NCI-H748 (cell line): ENCODE measurements around the gene GNL1.
"Not testable (repeated sequence)": the region's sequence is repeated elsewhere in the genome, so short reads cannot be mapped to it uniquely, and the experiment has no call there.

ENCODE experiments used
- DNase-seq: peaks from one replicate; lab custom pipeline; 2025; ENCODE audit not compliant: unreplicated experiment; lab: John Stamatoyannopoulos, UW

Gene GNL1

GRCh38 chr6:30533460-30534294 lies 22.6 kb downstream of the GNL1 start:
- DNase-seq, result no peak

GRCh38 chr6:30530014-30530413 lies 26.3 kb downstream of the GNL1 start:
- no peak for DNase-seq

- not testable (repeated sequence) for DNase-seq
Observed at GRCh38 chr6:30529349-30529875, 26.9 kb downstream of the GNL1 start.

- DNase-seq, result not testable (repeated sequence)
Observed at GRCh38 chr6:30526444-30526843, 29.8 kb downstream of the GNL1 start.

- not testable (repeated sequence) for DNase-seq
Observed at GRCh38 chr6:30521952-30522351, 34.3 kb downstream of the GNL1 start.

GRCh38 chr6:30521082-30521481 lies 35.2 kb downstream of the GNL1 start:
- not testable (repeated sequence) for DNase-seq

GRCh38 chr6:30520522-30520921 lies 35.8 kb downstream of the GNL1 start:
- no peak for DNase-seq

- DNase-seq, result not testable (repeated sequence)
Observed at GRCh38 chr6:30518505-30519145, 37.7 kb downstream of the GNL1 start.

GRCh38 chr6:30517767-30518504 lies 38.4 kb downstream of the GNL1 start:
- not testable (repeated sequence) for DNase-seq

- DNase-seq, result not testable (repeated sequence)
Observed at GRCh38 chr6:30516754-30517076, 39.6 kb downstream of the GNL1 start.

GRCh38 chr6:30515944-30516753 lies 40.1 kb downstream of the GNL1 start:
- peak; percentile 96 for DNase-seq

- DNase-seq, result no peak
Observed at GRCh38 chr6:30515106-30515505, 41.2 kb downstream of the GNL1 start.

GRCh38 chr6:30513451-30513850 lies 42.8 kb downstream of the GNL1 start:
- DNase-seq, result no peak

- no peak for DNase-seq
Observed at GRCh38 chr6:30511169-30511546, 45.1 kb downstream of the GNL1 start.

- DNase-seq, result no peak
Observed at GRCh38 chr6:30510419-30511168, 45.7 kb downstream of the GNL1 start.

- no peak for DNase-seq
Observed at GRCh38 chr6:30508890-30509736, 47.2 kb downstream of the GNL1 start.

- DNase-seq, result no peak
Observed at GRCh38 chr6:30507849-30508827, 48.2 kb downstream of the GNL1 start.
